Liver (tissue), 3 donors: ENCODE results near the gene GPR15LG.

ENCODE experiments used
- CTCF ChIP-seq: fragments of 150-350 bp; IDR thresholded peaks from 2 replicates; pipeline ENCODE4 v1.5.1; 2017; ENCODE audit warnings: improper control_type of control experiment, low read depth, low read length; ENCODE audit not compliant: missing input control
- GABPA ChIP-seq, 2 donors: IDR thresholded peaks in 1 of 2; conservative IDR thresholded peaks in 1 of 2; 2 replicates each; pipeline ENCODE4 v1.6.1; 2016; ENCODE audit warnings: antibody characterized with exemption in 2 of 2, mild to moderate bottlenecking in 1 of 2, moderate library complexity in 1 of 2
- JUND ChIP-seq, 2 donors: IDR thresholded peaks; 2 replicates each; pipeline ENCODE4 v1.6.1; 2016; ENCODE audit warnings: antibody characterized with exemption in 2 of 2
- RXRA ChIP-seq, 2 donors: IDR thresholded peaks; 2 replicates each; pipeline ENCODE4 v1.6.1; 2017 to 2018; ENCODE audit warnings: antibody characterized with exemption in 2 of 2, mild to moderate bottlenecking in 1 of 2
- TAF1 ChIP-seq: conservative IDR thresholded peaks from 2 replicates; pipeline ENCODE4 v1.6.1; 2016; ENCODE audit warnings: antibody characterized with exemption, mild to moderate bottlenecking
- YY1 ChIP-seq: IDR thresholded peaks from 2 replicates; pipeline ENCODE4 v1.6.1; 2016; ENCODE audit warnings: antibody characterized with exemption, mild to moderate bottlenecking
- ZBTB33 ChIP-seq: IDR thresholded peaks from 2 replicates; pipeline ENCODE4 v1.6.1; 2016; ENCODE audit warnings: antibody characterized with exemption
- TF ChIP-seq, protein P1 (sequence below): IDR thresholded peaks from 2 replicates; pipeline ENCODE4 v1.6.1; 2016; ENCODE audit warnings: antibody characterized with exemption
- donor health status: healthy.
- donor health status: healthy.

- TF ChIP-seq CTCF (no peak), RXRA (IDR thresholded peaks at IDR 0.05) (no peak), ZBTB33 (no peak), GABPA (IDR thresholded peaks at IDR 0.05 in 1 of 2, conservative IDR thresholded peaks at IDR 0.05 in 1 of 2) (no peak), YY1 (no peak), JUND (IDR thresholded peaks at IDR 0.05) (no peak), TAF1 (no peak)
- TF ChIP-seq, protein P1, sequence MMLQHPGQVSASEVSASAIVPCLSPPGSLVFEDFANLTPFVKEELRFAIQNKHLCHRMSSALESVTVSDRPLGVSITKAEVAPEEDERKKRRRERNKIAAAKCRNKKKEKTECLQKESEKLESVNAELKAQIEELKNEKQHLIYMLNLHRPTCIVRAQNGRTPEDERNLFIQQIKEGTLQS: no peak
Observed at GRCh38 chr10:84204610-84205009, 31.0 kb downstream of the GPR15LG start.
